Panc1 (cell line): ENCODE data around the gene SLC20A1. TPM values are rescaled to one million over a fixed set of nuclear protein-coding genes. Genes with fewer than 3 reads are reported as not detected.

Experiments
- ATAC-seq: fragments of 200-7000 bp; cut with Tn5 transposase; 2 replicates; pipeline ENCODE4 v1.9.1; 2020; ENCODE audit warnings: mild to moderate bottlenecking, moderate library complexity
- BruUV-seq: library from RNA; stranded (reverse); fragments of 400-500 nt; replicated peaks from 2 replicates; lab custom pipeline; 2021; lab: Mats Ljungman, UMichigan
- CTCF ChIA-PET: fragments of 300-600 bp; sonication (Branson Sonifier 250); formaldehyde crosslinking; loops from one replicate; lab custom pipeline; 2022; ENCODE audit warnings: antibody characterized with exemption; lab: Charles Lee
- POLR2A ChIA-PET: fragments of 300-600 bp; sonication (Branson Sonifier 250); formaldehyde crosslinking; loops from one replicate; lab custom pipeline; 2022; ENCODE audit warnings: antibody characterized with exemption; lab: Charles Lee
- DNase-seq: peaks from one replicate; pipeline ENCODE4 v3.0.0-alpha.2; 2010; ENCODE audit warnings: low read depth, low spot score
- H3K27ac ChIP-seq: 2 replicates; pipeline ENCODE4 v1.5.1; 2011; ENCODE audit warnings: mild to moderate bottlenecking, low read length, inconsistent platforms
- H3K27me3 ChIP-seq: fragments of 200-500 bp; sonication (Bioruptor generic); 2 replicates; pipeline ENCODE4 v1.6.0; 2014; ENCODE audit warnings: low read length, inconsistent platforms; ENCODE audit not compliant: control insufficient read depth, insufficient read depth
- H3K36me3 ChIP-seq: fragments of 200-500 bp; sonication (Bioruptor generic); 2 replicates; pipeline ENCODE4 v1.5.1; 2014; ENCODE audit warnings: inconsistent platforms, mild to moderate bottlenecking, low read length, moderate library complexity; ENCODE audit not compliant: control insufficient read depth, insufficient read depth
- H3K4me1 ChIP-seq: 2 replicates; pipeline ENCODE4 v1.5.1; 2011; ENCODE audit warnings: inconsistent platforms, mild to moderate bottlenecking, low read length, moderate library complexity; ENCODE audit not compliant: control insufficient read depth, insufficient read depth
- H3K4me3 ChIP-seq, 2 experiments: 2 replicates each; pipeline ENCODE4 v1.5.1; 2011 to 2012; ENCODE audit warnings: low read depth in 2 of 2, low read length in 2 of 2, mild to moderate bottlenecking in 2 of 2, inconsistent platforms in 1 of 2, moderate library complexity in 1 of 2
- H3K9me3 ChIP-seq: fragments of 200-500 bp; sonication (Bioruptor generic); 2 replicates; pipeline ENCODE4 v1.5.1; 2014; ENCODE audit warnings: low read depth, mild to moderate bottlenecking, inconsistent platforms, low read length, moderate library complexity; ENCODE audit not compliant: control insufficient read depth, insufficient read depth
- CTCF ChIP-seq: fragments of 450-650 bp; IDR thresholded peaks from 2 replicates; pipeline ENCODE4 v1.5.1; 2017; ENCODE audit warnings: mild to moderate bottlenecking
- POLR2AphosphoS5 ChIP-seq: IDR thresholded peaks from 2 replicates; pipeline ENCODE4 v1.6.1; 2012; ENCODE audit warnings: mild to moderate bottlenecking, low read depth, low read length, moderate library complexity
- REST ChIP-seq, 2 experiments: IDR thresholded peaks; 2 replicates each; pipeline ENCODE4 v1.6.1; 2011 to 2012; ENCODE audit warnings: low read depth in 2 of 2, control low read depth in 1 of 2, low read length in 1 of 2, mild to moderate bottlenecking in 1 of 2, moderate library complexity in 1 of 2; ENCODE audit not compliant: insufficient read depth in 1 of 2
- SIN3A ChIP-seq: IDR thresholded peaks from 2 replicates; pipeline ENCODE4 v1.6.1; 2012; ENCODE audit warnings: low read depth, mild to moderate bottlenecking, low read length, moderate library complexity, borderline replicate concordance; ENCODE audit not compliant: insufficient read depth
- TCF7L2 ChIP-seq: IDR thresholded peaks from 2 replicates; pipeline ENCODE4 v1.6.1; 2011; ENCODE audit warnings: mild to moderate bottlenecking, low read depth, low read length, inconsistent platforms
- in situ Hi-C: cut with HindIII; loops from 2 replicates; pipeline ENCODE4 v1.10.0; 2016; ENCODE audit warnings: low sequenced_read_pairs, low pct_unique_long_range_greater_than_20kb
- intact Hi-C: fragments of 100-400 bp; cut with micrococcal nuclease; formaldehyde crosslinking; loops from one replicate; pipeline ENCODE4 v1.10.0; 2022; ENCODE audit not compliant: unreplicated experiment
- total RNA-seq: library from RNA; stranded (reverse); gene quantifications from one replicate; pipeline ENCODE4 v1.2.1, GENCODE V29; 2021; ENCODE audit not compliant: unreplicated experiment

Gene SLC20A1
- total RNA-seq, 1 experiment from 2014 or later: 72.0 TPM

- no peak overlapping the region for H3K4me3 ChIP-seq
- intact Hi-C loops: no loop called here
- peaks cover 12% of the 10 kb centered on the region for H3K36me3 ChIP-seq
- no peaks in the 10 kb centered on the region for H3K9me3 ChIP-seq
- TF ChIP-seq CTCF (no peak), REST (IDR thresholded peaks at IDR 0.05; ENCODE audit: insufficient read depth in 1 of 2, low read depth in 2 of 2, low read length in 1 of 2) (no peak), POLR2AphosphoS5 (no peak), TCF7L2 (no peak), SIN3A (no peak)
- ChIA-PET CTCF (interaction anchor here (0.8 kb wide), 1 partner anchor 13 kb away, joined by 3 read pairs; no protein-coding TSS in a partner anchor), POLR2A (no interaction called here)
- no TSS peak for BruUV-seq
- peaks cover 34% of the 10 kb centered on the region for H3K4me1 ChIP-seq
- peak overlapping the region; percentile 94; the same call in 1 of the 2 replicates for H3K27ac ChIP-seq
- no peaks in the 10 kb centered on the region for H3K27me3 ChIP-seq
- DNase-seq (no peak), ATAC-seq (no peak)
- in situ Hi-C loops: no loop called here
Measured at GRCh38 chr2:112642966-112643365, 2.8 kb upstream of the SLC20A1 start.

GRCh38 chr2:112643488-112643887 is 2.3 kb upstream of the SLC20A1 start:
- no peaks in the 10 kb centered on the region for H3K27me3 ChIP-seq
- peak overlapping the region; percentile 94 for H3K27ac ChIP-seq
- no peaks in the 10 kb centered on the region for H3K9me3 ChIP-seq
- peaks cover 39% of the 10 kb centered on the region for H3K4me1 ChIP-seq
- TF ChIP-seq SIN3A (no peak), CTCF (no peak), TCF7L2 (no peak), REST (IDR thresholded peaks at IDR 0.05; ENCODE audit: insufficient read depth in 1 of 2, low read depth in 2 of 2, low read length in 1 of 2) (no peak), POLR2AphosphoS5 (no peak; the same call in 1 of the 2 replicates)
- no peak for DNase-seq
- intact Hi-C loops (no loop called here), in situ Hi-C loops (no loop called here)
- POLR2A ChIA-PET: no interaction called here
- ATAC-seq: no peak
- BruUV-seq: no TSS peak
- H3K4me3 ChIP-seq: no peak overlapping the region
- H3K36me3 ChIP-seq: peaks cover 17% of the 10 kb centered on the region
- CTCF ChIA-PET: no interaction called here
